Measurements from ENCODE around the gene TLR2.
"Not testable (repeated sequence)": the region's sequence is repeated elsewhere in the genome, so short reads cannot be mapped to it uniquely, and the experiment has no call there.

The TLR2 gene

DNA sequence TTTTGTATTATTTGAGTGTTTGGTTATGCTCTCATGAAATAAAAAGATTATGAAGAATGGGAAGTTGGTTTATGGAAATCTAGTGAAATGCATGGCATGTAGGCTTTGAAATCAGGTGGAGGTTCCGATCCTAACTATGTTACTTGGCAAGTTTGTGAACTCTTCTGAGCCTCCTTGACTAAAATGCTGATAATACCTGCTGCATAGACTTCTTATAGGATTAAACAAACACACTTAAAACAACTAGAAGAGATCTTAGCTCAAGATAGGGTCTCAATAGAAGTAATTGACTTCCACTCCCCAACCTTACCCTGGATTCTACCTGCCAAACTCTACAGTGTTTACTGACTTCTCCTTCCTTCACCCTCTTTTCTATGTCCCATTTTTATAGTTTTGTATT is 22.2 kb upstream of the TLR2 start:
- DNase-seq: no peak

DNA sequence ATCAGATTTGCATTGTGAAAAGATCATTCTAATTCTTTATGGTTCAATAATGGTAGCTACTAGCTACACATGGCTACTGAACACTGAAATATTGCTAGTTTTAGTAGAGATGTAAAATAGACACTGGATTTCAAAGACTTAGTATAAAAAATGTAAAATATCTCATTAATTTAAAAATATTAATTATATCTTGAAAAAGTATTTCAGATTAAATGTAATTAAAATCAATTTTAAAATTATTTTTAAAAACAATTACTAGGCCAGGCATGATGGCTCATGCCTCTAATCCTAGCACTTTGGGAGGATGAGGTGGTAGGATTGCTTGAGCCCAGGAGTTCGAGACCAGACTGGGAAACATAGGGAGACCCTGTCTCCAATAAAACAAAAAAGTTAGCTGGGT is 20.4 kb upstream of the TLR2 start:
- DNase-seq: no peak

- DNase-seq: not testable (repeated sequence)
Observed at GRCh38 chr4:153666505-153666904, 17.6 kb upstream of the TLR2 start.

GRCh38 chr4:153668647-153669046 is 15.4 kb upstream of the TLR2 start:
- DNase-seq: no peak

GRCh38 chr4:153669838-153670237 is 14.2 kb upstream of the TLR2 start:
- no peak for DNase-seq

- DNase-seq: no peak
Observed at GRCh38 chr4:153676486-153676885, 7.6 kb upstream of the TLR2 start.

DNA sequence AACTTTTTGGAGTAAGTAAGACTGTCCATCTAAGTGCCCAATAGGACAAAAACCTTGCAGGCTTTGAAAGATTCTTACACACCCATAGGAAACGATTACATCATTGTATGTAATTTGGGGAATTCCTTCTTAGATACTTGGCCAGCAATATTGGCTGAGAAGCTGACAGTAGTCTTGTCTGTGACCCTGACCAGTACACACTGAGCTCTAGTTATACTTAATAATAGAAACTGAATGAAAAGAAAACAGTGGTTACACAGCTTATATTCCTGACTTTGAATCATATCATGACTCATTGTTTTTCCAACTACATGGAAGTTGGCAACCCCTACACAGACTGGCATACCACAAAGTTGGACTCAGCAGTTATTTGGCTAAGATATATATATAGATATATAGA is 7.1 kb upstream of the TLR2 start:
- DNase-seq: no peak

DNA sequence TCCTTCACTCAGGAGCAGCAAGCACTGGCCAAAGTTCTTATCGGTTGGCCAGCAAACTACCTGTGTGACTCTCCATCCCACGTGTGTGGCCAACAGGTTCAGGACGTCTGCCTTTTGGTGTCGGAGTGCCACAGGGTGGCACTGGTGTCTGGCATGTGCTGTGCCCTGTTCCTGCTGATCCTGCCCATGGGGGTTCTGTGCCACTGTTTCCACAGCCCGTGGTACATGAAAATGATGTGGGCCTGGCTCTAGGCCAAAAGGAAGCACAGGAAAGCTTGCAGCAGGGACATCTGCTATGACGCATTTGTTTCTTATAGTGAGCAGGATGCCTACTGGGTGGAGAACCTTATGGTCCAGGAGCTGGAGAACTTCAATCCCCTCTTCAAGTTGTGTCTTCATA is 4.6 kb upstream of the TLR2 start:
- DNase-seq: no peak

- no peak for DNase-seq
Observed at GRCh38 chr4:153683763-153684181, 308 bp upstream of the TLR2 start.

GRCh38 chr4:153684971-153685371 is 891 bp downstream of the TLR2 start:
- no peak for DNase-seq

DNA sequence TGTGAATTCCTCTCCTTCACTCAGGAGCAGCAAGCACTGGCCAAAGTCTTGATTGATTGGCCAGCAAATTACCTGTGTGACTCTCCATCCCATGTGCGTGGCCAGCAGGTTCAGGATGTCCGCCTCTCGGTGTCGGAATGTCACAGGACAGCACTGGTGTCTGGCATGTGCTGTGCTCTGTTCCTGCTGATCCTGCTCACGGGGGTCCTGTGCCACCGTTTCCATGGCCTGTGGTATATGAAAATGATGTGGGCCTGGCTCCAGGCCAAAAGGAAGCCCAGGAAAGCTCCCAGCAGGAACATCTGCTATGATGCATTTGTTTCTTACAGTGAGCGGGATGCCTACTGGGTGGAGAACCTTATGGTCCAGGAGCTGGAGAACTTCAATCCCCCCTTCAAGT is 20.4 kb downstream of the TLR2 start:
- DNase-seq: no peak

GRCh38 chr4:153705743-153706468 is 21.8 kb downstream of the TLR2 start:
- DNase-seq: no peak

DNA sequence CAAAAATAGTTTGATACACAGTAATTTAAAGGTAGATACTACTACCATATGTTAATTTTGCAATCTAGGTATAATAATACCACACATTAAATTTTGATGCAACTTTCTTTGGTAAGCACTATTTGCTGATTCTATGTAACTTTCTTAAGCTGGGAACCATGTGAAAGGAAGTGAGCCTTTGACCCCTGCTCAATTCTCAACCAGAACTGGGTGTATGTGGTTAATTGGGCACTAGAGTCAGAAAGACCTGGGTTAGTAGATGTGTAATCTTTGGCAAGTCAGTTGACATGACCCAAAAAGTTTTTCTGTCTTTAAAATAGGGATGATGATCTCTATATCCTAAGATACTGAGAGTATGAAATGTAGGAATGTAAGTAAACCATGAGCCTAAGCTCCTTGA is 22.4 kb downstream of the TLR2 start:
- DNase-seq: no peak

GRCh38 chr4:153710681-153711080 is 26.6 kb downstream of the TLR2 start:
- no peak for DNase-seq

- no peak for DNase-seq
Observed at GRCh38 chr4:153713866-153714646, 30.0 kb downstream of the TLR2 start.

GRCh38 chr4:153722036-153722435 is 38.0 kb downstream of the TLR2 start:
- no peak for DNase-seq

DNA sequence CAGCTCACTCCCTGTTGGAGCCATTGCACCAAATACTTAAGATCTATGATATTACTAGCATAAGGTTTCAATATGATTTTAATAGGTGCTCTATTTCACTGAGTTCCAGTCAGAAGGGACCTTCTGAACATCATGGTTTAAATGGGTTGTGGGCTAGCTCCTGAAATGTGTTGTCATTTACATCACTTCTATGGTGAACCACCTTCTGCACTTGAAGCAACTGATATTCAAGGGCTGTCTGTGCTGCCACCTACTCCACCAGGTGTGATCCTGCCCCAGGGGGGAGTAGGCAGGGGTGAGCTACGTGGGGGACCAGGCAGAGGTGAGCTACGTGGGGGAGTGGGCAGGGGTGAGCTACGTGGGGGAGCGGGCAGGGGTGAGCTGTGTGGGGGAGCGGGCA is 40.5 kb downstream of the TLR2 start:
- no peak for DNase-seq

GRCh38 chr4:153725136-153725830 is 41.2 kb downstream of the TLR2 start:
- no peak for DNase-seq

- DNase-seq: no peak
Observed at GRCh38 chr4:153725831-153726154, 41.7 kb downstream of the TLR2 start.

DNA sequence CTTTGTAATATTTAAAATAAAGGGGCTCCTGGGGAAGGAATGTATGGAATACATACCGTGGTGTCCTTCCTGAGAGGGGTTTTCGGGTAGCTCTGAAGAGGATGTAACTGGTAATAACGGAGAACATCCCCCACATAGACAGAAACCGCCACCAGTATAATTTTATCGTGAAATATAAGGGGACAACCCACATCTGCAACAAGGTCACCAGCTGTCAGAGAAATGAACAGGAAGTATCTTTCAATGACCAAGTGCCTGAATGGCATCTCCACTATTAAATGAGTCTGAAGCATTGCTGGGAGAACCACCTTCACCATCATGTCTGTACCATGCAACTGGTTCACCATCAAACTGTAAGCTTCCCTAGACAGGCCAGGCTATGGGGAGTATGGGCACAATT is 44.1 kb downstream of the TLR2 start:
- no peak for DNase-seq

- DNase-seq: no peak
Observed at GRCh38 chr4:153728660-153729059, 44.6 kb downstream of the TLR2 start.

- DNase-seq: no peak
Observed at GRCh38 chr4:153729895-153730294, 45.8 kb downstream of the TLR2 start.

GRCh38 chr4:153731239-153731638 is 47.2 kb downstream of the TLR2 start:
- no peak for DNase-seq
